VCaP (cell line): ENCODE data around the gene SCIN.

ENCODE experiments used
- H3K27ac ChIP-seq: fragments of 450-650 bp; 2 replicates; pipeline ENCODE4 v1.5.1; 2017
- TF ChIP-seq, protein P1 (sequence below): fragments of 450-650 bp; conservative IDR thresholded peaks from 2 replicates; pipeline ENCODE4 v1.5.1; 2017; ENCODE audit warnings: mild to moderate bottlenecking, moderate library complexity

SCIN gene

DNA sequence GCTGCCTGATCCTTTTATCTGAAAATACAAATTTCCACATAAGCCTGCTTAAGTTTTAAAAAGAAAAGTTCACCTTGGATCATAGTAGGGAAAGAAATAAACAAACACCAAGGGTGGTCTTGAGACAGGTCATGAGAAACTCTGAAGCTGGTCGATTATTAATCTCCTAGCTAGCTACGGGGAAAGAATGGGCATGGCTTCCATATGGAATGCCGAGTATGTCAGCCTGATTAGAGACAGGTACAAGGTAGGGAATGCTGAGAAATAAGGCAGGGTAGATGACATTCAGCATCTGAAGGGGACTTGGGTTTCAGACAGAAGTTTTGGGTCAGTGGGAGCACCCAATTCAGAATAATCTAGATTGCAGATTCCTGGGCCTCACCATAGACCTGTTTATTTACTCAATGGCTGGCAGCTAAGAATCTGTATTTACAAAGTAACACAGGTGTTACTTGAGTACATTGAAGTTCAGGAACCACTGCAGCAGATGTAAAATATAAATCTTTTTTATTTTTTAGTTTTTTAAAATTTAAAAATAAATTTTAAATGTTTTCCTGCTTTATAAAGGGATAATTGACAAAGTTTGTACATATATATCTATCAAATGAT is 49.0 kb downstream of the SCIN start:
- TF ChIP-seq, protein P1, sequence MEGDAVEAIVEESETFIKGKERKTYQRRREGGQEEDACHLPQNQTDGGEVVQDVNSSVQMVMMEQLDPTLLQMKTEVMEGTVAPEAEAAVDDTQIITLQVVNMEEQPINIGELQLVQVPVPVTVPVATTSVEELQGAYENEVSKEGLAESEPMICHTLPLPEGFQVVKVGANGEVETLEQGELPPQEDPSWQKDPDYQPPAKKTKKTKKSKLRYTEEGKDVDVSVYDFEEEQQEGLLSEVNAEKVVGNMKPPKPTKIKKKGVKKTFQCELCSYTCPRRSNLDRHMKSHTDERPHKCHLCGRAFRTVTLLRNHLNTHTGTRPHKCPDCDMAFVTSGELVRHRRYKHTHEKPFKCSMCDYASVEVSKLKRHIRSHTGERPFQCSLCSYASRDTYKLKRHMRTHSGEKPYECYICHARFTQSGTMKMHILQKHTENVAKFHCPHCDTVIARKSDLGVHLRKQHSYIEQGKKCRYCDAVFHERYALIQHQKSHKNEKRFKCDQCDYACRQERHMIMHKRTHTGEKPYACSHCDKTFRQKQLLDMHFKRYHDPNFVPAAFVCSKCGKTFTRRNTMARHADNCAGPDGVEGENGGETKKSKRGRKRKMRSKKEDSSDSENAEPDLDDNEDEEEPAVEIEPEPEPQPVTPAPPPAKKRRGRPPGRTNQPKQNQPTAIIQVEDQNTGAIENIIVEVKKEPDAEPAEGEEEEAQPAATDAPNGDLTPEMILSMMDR, result no peak
- peak overlapping the region; percentile 64 for H3K27ac ChIP-seq

DNA sequence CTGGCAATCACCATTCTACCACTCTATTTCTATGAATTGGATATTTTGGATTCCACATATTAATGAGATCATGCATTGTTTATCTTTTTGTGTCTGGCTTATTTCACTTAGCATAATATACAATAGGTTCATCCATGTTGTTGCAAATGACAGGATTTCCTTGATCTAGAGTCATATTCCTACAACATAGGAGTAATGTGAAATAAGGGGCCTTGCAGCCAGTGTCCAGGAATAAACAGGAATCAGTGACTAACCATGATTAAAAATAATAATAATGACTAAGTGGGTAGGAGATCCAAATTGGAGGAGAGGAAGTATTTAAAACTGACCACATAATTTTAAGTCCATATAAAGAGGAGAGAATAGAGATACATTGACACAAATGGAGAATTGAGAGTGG is 49.9 kb downstream of the SCIN start:
- TF ChIP-seq, protein P1, result no peak

DNA sequence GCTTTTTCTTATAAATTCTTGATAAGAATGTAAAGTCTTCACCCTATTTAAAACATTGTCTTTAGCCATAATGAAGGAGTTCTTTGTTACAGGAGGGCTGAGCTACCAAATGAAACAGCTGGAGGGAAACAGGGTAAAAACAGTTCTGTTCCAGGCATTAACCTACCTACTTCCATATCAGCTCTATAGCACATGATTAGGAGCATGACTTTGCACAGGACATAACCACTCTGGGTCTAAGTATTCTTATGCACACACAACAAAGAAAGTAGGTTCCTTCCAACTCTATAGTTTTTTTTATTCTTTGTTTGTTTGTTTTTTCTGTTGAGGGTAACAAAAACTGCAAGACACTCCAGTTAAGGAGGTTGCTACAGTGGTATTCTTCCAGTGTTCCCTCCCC is 52.7 kb downstream of the SCIN start:
- TF ChIP-seq, protein P1, result no peak
- H3K27ac ChIP-seq, result no peak overlapping the region

More for the DNA sequence above, 49.9 kb downstream of the SCIN start:
- no peak overlapping the region for H3K27ac ChIP-seq

DNA sequence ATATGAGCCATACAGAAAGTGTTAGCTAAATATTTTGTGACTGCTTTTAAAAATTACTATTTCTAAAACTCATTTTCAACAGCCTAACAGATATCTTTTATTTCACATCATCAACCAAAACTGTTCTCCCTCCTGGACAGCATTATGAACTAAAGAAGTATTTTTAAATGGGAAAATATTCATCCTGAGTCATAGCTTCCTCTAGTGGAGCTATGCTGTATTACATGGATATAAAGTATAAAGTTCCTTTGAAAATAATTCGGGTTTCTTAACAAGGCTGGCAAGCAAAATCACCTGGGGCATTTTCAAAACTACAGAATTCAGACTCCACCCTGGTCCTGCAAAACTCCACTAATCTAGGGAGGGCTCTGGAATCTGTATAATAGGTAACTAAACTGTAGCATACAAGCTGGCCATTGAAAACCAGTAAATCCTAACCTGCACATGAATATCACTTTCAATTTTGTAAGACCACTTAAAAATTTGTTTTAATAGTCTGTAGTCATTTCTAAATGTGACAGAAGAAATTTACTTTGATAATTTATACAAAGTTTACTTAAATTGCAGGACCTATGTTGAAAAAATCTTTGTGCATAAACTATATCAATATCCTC is 53.5 kb downstream of the SCIN start:
- TF ChIP-seq, protein P1, result peak; percentile 94
- H3K27ac ChIP-seq, result no peak overlapping the region

DNA sequence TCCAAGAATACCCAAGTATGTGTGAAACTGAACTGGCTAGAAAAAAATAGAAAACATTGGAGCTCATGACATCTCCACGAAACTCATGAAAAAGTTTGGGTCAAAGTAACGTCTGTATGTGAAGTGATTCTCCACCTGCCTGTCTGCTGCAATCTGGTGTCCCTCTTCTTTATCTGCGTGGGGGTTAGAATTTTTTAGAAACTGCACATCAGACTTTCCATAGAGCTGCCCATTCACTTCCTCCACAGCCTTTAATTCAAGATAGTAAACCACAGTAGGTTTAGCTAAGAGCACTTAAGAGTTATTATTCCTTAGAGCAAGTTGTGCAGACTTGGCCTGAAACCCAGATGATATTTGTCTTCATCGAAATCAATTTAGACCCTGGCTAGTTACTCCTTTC is 55.3 kb downstream of the SCIN start:
- TF ChIP-seq, protein P1, result no peak
- no peak overlapping the region for H3K27ac ChIP-seq

DNA sequence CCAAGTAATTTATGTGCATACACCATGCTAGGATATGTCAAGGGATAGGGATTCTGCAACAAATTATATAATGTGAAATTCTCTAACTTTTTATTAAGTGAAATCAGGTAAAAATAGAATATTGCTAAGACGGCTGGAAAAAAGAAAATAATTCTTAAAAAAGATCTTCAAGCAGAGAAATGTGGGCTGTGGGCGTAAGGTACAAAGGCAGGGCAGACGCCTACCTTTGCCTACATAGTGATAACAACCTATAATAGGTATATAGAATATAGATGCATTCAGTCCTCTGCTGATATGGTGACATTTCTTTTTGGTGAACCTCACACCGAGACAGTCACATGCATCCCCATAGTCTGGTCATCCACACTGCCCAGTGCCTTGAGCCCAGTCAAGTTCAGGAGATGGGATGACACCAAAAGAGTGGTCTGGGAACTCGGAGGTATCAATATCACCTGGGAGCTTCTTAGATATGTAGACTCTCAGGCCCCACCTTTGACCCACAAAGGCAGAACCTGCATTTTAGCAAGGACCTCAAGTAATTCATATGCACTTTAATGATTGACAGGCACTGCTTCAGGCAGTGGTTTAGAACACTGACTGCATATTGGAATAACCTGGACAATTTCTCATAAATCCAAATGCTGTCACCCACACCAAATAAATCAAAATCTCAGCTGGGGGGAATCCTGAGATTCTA is 59.4 kb downstream of the SCIN start:
- peak overlapping the region; percentile 31; the same call in 1 of the 2 replicates for H3K27ac ChIP-seq
- TF ChIP-seq, protein P1, result no peak

DNA sequence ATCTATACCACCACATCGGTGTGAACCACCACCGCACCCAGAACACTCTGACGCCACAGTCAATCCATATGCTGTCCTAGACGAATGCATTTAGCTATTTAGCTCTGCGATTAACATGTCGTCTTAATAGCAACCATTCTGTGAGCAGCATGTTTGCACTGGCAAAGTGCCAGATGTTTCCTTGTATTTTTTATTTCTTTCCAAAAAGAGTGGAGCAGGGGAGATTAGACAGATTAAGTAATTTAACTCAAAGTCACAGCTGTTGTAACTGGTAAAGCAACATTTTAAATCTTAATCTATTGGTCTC is 59.9 kb downstream of the SCIN start:
- H3K27ac ChIP-seq, result peak overlapping the region; percentile 31; the same call in 1 of the 2 replicates
- TF ChIP-seq, protein P1, result no peak
